ENCODE results near the gene SPART.

DNA sequence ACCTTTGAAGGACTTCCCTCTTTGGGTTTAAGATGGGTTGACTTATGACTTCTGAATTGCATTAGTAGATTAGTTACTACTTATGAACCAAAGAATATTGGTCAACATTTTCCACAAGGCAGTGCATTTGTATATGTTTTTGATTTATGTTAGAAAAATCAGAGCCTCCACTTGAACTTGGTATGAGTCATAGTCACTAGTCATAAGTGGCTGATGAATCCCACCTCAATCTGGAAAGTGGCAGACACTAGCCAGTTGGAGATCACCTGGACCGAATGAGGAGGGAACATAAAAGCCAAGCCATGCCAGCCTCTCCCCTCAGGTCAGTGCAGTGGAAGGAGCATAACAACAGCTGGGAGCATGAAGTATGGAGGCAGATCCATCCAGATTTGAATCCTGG, 39.3 kb upstream of the SPART start:
- TF ChIP-seq, protein P1, sequence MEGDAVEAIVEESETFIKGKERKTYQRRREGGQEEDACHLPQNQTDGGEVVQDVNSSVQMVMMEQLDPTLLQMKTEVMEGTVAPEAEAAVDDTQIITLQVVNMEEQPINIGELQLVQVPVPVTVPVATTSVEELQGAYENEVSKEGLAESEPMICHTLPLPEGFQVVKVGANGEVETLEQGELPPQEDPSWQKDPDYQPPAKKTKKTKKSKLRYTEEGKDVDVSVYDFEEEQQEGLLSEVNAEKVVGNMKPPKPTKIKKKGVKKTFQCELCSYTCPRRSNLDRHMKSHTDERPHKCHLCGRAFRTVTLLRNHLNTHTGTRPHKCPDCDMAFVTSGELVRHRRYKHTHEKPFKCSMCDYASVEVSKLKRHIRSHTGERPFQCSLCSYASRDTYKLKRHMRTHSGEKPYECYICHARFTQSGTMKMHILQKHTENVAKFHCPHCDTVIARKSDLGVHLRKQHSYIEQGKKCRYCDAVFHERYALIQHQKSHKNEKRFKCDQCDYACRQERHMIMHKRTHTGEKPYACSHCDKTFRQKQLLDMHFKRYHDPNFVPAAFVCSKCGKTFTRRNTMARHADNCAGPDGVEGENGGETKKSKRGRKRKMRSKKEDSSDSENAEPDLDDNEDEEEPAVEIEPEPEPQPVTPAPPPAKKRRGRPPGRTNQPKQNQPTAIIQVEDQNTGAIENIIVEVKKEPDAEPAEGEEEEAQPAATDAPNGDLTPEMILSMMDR (conservative IDR thresholded peaks at IDR 0.05 in 1 of 2, IDR thresholded peaks at IDR 0.05 in 1 of 2; ENCODE audit: low read depth in 1 of 2, low read length in 2 of 2) = no peak
- TF ChIP-seq EZH2 (IDR thresholded peaks at IDR 0.05; ENCODE audit: low read length, missing control alignments) = no peak
